NCI-H2227 (cell line): ENCODE measurements around the gene PURA.

Experiments
- DNase-seq: peaks from one replicate; lab custom pipeline; 2025; ENCODE audit not compliant: unreplicated experiment; lab: John Stamatoyannopoulos, UW

PURA gene

GRCh38 chr5:140159014-140159927 lies 45.4 kb downstream of the PURA start:
- no peak for DNase-seq

DNA sequence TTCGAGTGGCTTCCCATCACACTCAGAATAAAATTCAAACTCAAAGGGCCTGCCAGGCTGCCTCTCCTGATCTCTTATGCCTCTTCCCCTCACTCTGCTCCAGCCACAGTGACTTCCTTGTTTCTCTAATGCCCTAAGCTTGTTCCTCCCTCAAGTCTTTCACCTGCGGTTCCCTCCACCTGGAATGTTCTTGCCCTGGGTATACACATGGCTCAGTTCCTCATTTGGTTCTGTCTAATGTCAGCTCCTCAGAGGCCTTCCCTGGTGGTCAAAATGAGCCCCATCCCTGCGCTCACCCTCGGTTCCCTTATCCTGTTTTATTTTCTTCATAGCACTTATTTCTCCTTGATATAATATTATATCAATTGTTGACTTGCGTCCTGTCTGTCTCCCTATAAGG lies 48.4 kb downstream of the PURA start:
- DNase-seq, result no peak

DNA sequence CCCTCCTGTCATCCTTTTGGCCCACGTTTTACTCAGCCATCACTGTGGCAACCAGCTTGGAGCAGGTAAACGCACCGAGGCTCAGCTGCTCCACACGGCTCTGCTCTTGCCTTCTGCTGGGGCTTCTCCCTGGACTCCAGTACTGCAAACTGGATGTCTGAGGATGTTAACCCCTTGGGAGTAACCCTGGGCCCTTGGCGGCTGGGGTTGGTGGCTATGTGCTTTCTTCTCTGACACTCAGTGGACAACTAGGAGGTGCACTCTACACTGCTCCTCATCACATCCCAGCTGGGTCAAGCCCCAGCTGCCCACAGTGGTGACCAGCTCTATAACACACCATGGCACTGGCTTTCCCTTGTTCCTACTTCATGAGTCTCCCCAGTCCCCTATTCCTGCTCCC lies 48.9 kb downstream of the PURA start:
- DNase-seq, result no peak

GRCh38 chr5:140165101-140165922 lies 51.4 kb downstream of the PURA start:
- no peak for DNase-seq

DNA sequence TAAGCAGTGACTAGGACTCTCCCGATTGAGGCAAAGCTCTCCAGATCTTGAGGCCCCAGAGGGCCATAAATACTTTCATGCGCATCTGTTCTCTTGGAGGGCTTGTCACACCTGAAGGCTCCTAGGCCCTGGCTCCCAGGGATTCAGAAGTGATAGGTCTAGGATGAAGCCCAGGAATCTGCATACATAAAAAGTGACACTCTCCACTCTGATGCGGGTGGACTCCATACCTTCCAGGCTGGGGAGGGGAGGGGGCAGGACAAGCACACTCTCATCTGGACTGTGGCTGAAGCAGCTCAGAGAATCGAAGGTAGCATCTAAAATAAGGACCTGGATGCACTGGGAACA lies 52.0 kb downstream of the PURA start:
- no peak for DNase-seq

DNA sequence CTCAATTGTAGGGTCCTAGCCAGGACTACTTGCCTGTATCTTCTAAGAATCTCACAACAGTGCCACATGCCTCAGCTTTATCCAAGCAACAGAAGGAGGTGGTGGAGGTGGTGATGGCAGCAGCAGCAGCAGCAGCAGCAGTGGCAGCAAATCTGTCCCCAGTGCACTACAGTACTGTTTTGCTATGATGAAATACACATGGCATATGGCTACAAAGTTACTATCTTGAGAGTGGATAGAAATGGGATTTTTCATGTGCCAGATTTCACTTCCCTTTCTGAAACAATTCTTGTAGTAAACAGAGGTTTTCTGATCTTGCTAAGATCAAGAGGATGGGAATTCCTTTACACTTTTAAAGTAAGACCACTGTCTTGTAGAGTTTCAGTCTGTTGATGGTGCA lies 53.0 kb downstream of the PURA start:
- no peak for DNase-seq

DNA sequence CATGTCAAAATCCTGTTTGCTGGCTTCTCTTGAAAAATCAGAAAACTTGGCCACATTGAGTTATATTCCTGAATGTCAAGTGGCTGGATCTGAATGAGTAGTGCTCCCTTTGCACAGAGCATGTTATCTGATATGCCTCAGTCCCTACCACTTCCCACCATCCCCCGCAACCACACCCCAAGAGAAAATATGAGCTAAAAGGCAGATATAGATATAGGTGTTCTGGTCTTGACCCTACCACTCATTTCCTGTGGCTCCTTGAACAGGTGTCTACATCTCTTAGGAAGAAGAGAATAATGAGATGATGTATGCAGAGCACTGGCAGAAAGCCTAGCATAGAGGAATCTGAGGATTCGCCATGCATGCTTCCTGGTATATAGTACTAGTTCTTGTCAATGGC lies 54.5 kb downstream of the PURA start:
- DNase-seq, result no peak

- no peak for DNase-seq
Observed at GRCh38 chr5:140169410-140169809, 55.5 kb downstream of the PURA start.

- no peak for DNase-seq
Observed at GRCh38 chr5:140172483-140172882, 58.6 kb downstream of the PURA start.

- no peak for DNase-seq
Observed at GRCh38 chr5:140174014-140174413, 60.1 kb downstream of the PURA start.

DNA sequence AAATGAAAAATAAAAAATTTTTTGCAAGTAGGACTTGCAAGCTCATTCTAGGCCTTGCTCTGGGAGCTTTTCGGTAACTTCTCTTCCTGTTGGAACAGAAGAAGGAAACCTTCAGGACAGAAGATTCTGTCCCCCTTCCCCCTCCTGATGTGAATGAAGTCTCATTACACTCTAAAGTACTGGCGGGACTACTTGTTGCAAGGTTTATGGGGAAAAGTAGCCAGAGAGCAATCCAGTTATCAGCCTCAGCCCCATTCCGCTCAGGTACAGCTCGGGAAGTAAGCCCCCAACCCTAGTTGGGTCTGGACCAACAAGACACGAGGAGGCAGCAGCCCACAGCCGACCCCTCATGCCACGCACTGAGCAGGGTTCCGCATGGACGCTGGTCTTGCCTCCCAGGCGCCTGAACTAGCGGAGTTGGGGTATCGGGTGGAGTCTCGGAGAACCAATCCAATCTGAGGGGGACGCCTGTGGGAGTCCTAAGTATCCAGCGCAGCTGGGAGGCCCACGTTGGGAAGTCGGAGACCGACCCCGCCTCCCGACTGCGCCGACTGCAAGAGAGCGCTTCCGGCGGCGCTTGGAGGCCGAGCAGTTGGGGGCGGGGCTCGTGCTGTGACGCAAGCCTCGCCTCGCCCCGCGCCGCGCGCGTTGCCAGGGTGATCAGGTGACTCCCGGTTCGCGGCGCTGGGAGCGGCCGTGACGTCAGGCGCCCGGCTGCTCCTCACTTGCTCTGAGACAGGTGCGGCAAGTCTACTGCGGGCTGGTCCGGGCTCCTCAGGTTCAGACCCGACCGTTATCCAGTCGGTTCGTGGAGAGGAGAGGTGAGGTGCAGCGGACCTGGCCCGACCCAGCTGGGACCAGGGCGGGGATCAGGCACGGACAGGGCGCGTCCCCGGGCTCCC lies 60.8 kb downstream of the PURA start, which contains the start of gene CYSTM1:
Gene CYSTM1 (plus strand): TSS at position 724 of the 902 bp plus-strand sequence. CDS start 19,278 bp downstream, outside the sequence.
- DNase-seq, result peak; percentile 96
